Measurements from ENCODE around the gene CADM1.

GRCh38 chr11:115141231-115142114 is 362.7 kb downstream of the CADM1 start:
- TF ChIP-seq CTCF (IDR thresholded peaks at IDR 0.05; ENCODE audit: low read depth, low read length): no peak
- no peak for TF ChIP-seq EZH2phosphoT487 (IDR thresholded peaks at IDR 0.05; ENCODE audit: low read depth)

All from OCI-LY3 (cell line).